Measurements from ENCODE around the gene EIF4E3.

The EIF4E3 gene

GRCh38 chr3:71641674-71642073, 83.5 kb downstream of the EIF4E3 start:
- DNase-seq: no peak

GRCh38 chr3:71640331-71640983, 84.7 kb downstream of the EIF4E3 start:
- no peak for DNase-seq

- no peak for DNase-seq
These were observed 88.7 kb downstream of the EIF4E3 start for GRCh38 chr3:71636482-71636881.

GRCh38 chr3:71636001-71636400, 89.2 kb downstream of the EIF4E3 start:
- no peak for DNase-seq

DNA sequence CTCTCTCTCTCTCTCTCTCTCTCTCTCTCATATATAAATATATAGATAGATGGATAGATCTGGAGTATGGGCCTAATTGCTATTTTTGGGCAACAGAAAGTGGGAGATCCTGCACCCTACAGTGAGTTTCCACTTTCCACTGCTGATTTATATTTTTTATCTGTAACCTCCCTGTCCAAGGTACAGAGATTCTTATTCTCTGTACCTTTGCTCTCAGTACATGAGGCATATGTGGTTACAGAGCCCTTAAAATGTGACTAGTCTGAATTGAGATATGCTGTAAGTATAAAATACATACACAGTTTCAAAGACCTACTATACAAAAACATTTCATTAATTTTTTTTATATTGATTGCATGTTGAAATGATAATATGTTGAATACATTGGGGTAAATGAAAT, 90.5 kb downstream of the EIF4E3 start:
- no peak for DNase-seq

DNA sequence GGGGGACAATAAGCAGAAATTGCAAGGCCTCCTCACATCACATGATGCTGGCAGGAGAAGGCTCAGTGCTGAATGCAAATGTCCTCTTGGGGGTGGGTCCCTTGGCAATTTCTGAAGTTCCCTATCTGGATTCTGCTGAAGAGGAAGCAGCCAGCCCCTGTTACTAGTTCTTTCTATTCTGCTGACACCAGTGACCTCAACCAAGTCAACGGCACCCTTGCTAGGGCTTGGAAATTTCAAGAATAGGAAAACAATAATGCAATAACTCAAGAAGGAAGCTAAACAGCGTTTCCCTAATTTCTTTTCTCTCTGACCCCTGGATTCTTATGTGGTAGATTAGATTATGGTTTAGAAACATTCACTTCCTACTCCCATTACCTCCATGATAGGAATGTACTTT, 95.5 kb downstream of the EIF4E3 start:
- DNase-seq: peak; percentile 6

GRCh38 chr3:71629289-71629688, 95.9 kb downstream of the EIF4E3 start:
- DNase-seq: peak; percentile 3

DNA sequence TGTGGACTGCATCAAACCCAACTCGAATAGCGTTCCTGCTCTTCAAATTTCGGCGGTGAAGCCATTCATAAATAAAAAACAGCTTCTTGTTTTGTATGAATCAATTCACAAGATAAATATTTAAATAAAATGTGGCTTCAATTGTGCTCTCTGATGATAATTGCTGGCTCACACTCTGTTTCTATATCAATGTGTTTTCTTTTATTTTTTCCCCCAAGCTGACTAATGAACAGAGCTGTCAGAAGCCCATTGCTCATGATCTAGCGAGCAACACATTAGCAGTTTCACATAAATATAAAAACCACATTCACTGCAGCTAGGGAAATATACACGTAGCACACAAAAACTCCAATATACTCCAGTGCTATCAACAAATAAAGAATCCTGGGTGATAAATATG, 96.7 kb downstream of the EIF4E3 start:
- DNase-seq: peak; percentile 5

DNA sequence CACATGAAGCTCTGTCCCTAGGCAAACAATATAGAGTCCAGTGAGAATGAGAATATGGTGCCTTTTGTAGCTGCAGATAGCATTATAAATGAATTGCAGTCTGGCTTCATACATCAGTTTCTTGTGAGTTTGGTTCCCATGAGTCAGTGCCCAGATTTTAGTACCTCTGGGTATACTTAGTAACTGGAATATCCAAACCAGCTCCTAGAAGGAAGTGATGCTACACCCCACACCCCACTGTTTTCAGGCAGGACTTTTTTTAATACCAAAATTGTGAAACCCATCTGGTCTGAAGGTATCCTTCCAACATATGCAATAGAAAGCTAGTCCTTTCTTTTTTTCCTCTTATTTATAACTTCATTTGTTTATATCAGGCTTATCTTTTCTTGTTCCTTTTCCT, 99.5 kb downstream of the EIF4E3 start:
- DNase-seq: no peak
